Colonic mucosa (tissue), 4 donors: ENCODE measurements around the gene RANBP17. TPM values are rescaled to one million over a fixed set of nuclear protein-coding genes. Genes with fewer than 3 reads are reported as not detected.

Source experiments
- DNase-seq: peaks from one replicate; pipeline ENCODE4 v3.0.0-alpha.2; 2020
- H3K27ac ChIP-seq: fragments of 200-600 bp; one replicate; pipeline ENCODE4 v1.8.0; 2021
- H3K27me3 ChIP-seq: fragments of 200-600 bp; one replicate; pipeline ENCODE4 v1.8.0; 2021
- H3K36me3 ChIP-seq: fragments of 200-600 bp; one replicate; pipeline ENCODE4 v1.8.0; 2021
- H3K4me1 ChIP-seq: fragments of 200-600 bp; one replicate; pipeline ENCODE4 v1.8.0; 2021; ENCODE audit warnings: mild to moderate bottlenecking
- H3K4me3 ChIP-seq: fragments of 200-600 bp; one replicate; pipeline ENCODE4 v1.8.0; 2021
- H3K9ac ChIP-seq, 2 donors: one replicate each; pipeline ENCODE4 v1.7.0; 2013; ENCODE audit warnings: control low read depth in 2 of 2, low read depth in 2 of 2, low read length in 2 of 2
- H3K9me3 ChIP-seq: fragments of 200-600 bp; one replicate; pipeline ENCODE4 v1.8.0; 2021
- CTCF ChIP-seq: fragments of 200-600 bp; IDR thresholded peaks from one replicate; pipeline ENCODE4 v1.8.0; 2022; ENCODE audit warnings: antibody characterized with exemption, mild to moderate bottlenecking
- intact Hi-C: fragments of 100-400 bp; cut with DNase I; formaldehyde crosslinking; loops from one replicate; pipeline ENCODE4 v1.14.1; 2022
- total RNA-seq, 2 donors: library from RNA; stranded (reverse); fragmentation: NEBNext Ultra II Directional in 1 of 2; extraction: Animal tissue kit (Norgen Biotek cat#: 25700) in 1 of 2; gene quantifications; one replicate each; pipeline ENCODE4 v1.2.1, GENCODE V29; 2021
- donor health status: healthy.
- donor health status: DM: no; HTN: no; CAD: no.
- donor health status: DM: no; HTN: no; CAD: no.

Gene RANBP17
- total RNA-seq, 2 donors from 2014 or later, result 7.9 to 9.4 TPM

- no peak for TF ChIP-seq CTCF
- H3K4me3 ChIP-seq, result no peak overlapping the region
- no peaks in the 10 kb centered on the region for H3K36me3 ChIP-seq
- no peak overlapping the region for H3K27ac ChIP-seq
- no peaks in the 10 kb centered on the region for H3K27me3 ChIP-seq
- DNase-seq, result no peak
- no peak overlapping the region for H3K9ac ChIP-seq
- intact Hi-C loops, result no loop called here
- no peaks in the 10 kb centered on the region for H3K9me3 ChIP-seq
- no peaks in the 10 kb centered on the region for H3K4me1 ChIP-seq
Measured at GRCh38 chr5:171263181-171263580, 401.4 kb downstream of the RANBP17 start.

- H3K4me3 ChIP-seq, result no peak overlapping the region
- no peaks in the 10 kb centered on the region for H3K36me3 ChIP-seq
- DNase-seq, result no peak
- no peaks in the 10 kb centered on the region for H3K27me3 ChIP-seq
- no peaks in the 10 kb centered on the region for H3K9me3 ChIP-seq
- no peak overlapping the region for H3K27ac ChIP-seq
- H3K4me1 ChIP-seq, result no peaks in the 10 kb centered on the region
- H3K9ac ChIP-seq, result no peak overlapping the region
- TF ChIP-seq CTCF, result no peak
- intact Hi-C loops, result no loop called here
Measured at GRCh38 chr5:171264843-171265242, 403.0 kb downstream of the RANBP17 start.

GRCh38 chr5:171268700-171269620 lies 407.1 kb downstream of the RANBP17 start:
- H3K9ac ChIP-seq, result no peak overlapping the region
- no peaks in the 10 kb centered on the region for H3K4me1 ChIP-seq
- H3K36me3 ChIP-seq, result no peaks in the 10 kb centered on the region
- TF ChIP-seq CTCF, result no peak
- intact Hi-C loops, result no loop called here
- H3K27ac ChIP-seq, result no peak overlapping the region
- H3K4me3 ChIP-seq, result no peak overlapping the region
- H3K9me3 ChIP-seq, result no peaks in the 10 kb centered on the region
- no peaks in the 10 kb centered on the region for H3K27me3 ChIP-seq
- no peak for DNase-seq

- DNase-seq, result no peak
- Histone ChIP-seq H3K9me3 (no peaks in the 10 kb centered on the region), H3K27me3 (no peaks in the 10 kb centered on the region), H3K4me1 (no peaks in the 10 kb centered on the region), H3K4me3 (no peak overlapping the region), H3K9ac (no peak overlapping the region), H3K36me3 (no peaks in the 10 kb centered on the region), H3K27ac (no peak overlapping the region)
- intact Hi-C loops, result no loop called here
- no peak for TF ChIP-seq CTCF
Measured at GRCh38 chr5:171269717-171270116, 407.9 kb downstream of the RANBP17 start.

GRCh38 chr5:171270136-171270535 lies 408.3 kb downstream of the RANBP17 start:
- H3K4me1 ChIP-seq, result no peaks in the 10 kb centered on the region
- no peak for DNase-seq
- H3K4me3 ChIP-seq, result no peak overlapping the region
- intact Hi-C loops, result no loop called here
- no peak overlapping the region for H3K9ac ChIP-seq
- TF ChIP-seq CTCF, result no peak
- H3K36me3 ChIP-seq, result no peaks in the 10 kb centered on the region
- no peak overlapping the region for H3K27ac ChIP-seq
- no peaks in the 10 kb centered on the region for H3K9me3 ChIP-seq
- H3K27me3 ChIP-seq, result no peaks in the 10 kb centered on the region
